SH-SY5Y (cell line): ENCODE data around the gene PDGFRA.

Experiments used
- GATA2 ChIP-seq: IDR thresholded peaks from 2 replicates; pipeline ENCODE4 v1.6.1; 2011; ENCODE audit warnings: mild to moderate bottlenecking, low read depth, low read length
- GATA3 ChIP-seq: IDR thresholded peaks from 2 replicates; pipeline ENCODE4 v1.6.1; 2011; ENCODE audit warnings: low read depth, mild to moderate bottlenecking, low read length, moderate library complexity

DNA sequence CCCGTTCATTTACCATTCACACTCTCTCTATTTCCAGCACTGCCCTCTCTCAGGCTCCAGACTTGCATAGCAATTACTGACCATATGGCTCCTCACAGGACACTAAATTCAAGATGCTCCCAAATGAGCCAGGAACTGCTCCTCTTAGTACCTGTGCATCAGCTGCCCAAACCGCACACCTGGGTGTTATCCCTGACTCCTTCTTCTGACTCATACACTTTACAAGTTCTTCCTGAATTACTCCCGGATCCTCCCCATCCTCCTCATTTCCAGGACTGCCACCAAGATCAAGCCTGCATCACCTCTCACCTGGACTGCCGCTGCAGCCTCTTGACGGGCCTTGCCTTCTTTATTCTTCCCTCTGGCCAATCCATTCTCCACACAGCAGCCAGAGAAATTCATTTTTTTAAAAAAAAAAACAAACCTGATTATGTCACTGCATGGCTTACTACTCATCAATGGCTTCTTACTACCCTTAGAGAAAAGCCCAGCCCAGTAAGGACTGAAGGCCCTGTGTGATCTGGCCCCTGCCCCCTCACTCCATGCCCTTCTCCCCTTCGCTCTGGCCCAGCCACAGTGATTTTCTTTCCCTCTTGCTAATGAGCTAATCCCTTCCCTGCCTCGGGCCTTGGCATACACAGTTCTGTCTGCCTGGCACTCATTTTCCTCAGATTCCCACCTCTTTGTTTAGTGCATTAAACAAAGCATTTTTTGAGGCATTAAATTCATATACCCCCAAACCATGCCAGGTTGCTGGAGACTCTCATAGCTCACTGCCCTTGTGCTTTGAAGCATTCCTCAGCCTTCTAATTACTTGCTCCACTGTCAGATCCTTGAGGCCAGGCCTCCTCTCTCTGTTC is 92.0 kb downstream of the PDGFRA start:
- TF ChIP-seq GATA2 (no peak), GATA3 (no peak)
